Liver (tissue), 9 donors: Measurements from ENCODE around the gene S100Z. TPM values are rescaled to one million over a fixed set of nuclear protein-coding genes. Genes with fewer than 3 reads are reported as not detected.

ENCODE experiments used
- DNase-seq: peaks from one replicate; pipeline ENCODE4 v3.0.0-alpha.2; 2017; ENCODE audit warnings: low spot score
- H3K27ac ChIP-seq, 2 donors: one replicate each; pipeline ENCODE4 v1.7.0; 2013; ENCODE audit warnings: inconsistent platforms in 2 of 2, low read length in 2 of 2, control low read depth in 1 of 2, low read depth in 1 of 2, mild to moderate bottlenecking in 1 of 2
- H3K27me3 ChIP-seq, 4 donors: one replicate each; pipeline versions ENCODE4 v1.6.1 to v1.7.0; 2013; ENCODE audit warnings: low read length in 3 of 4, inconsistent platforms in 1 of 4, mild to moderate bottlenecking in 1 of 4, moderate library complexity in 1 of 4; ENCODE audit not compliant: control insufficient read depth in 4 of 4, insufficient read depth in 4 of 4
- H3K36me3 ChIP-seq, 4 donors: one replicate each; pipeline versions ENCODE4 v1.6.1 to v1.7.0; 2013; ENCODE audit warnings: low read length in 3 of 4, mild to moderate bottlenecking in 3 of 4, low read depth in 1 of 4, moderate library complexity in 1 of 4; ENCODE audit not compliant: control insufficient read depth in 4 of 4, insufficient read depth in 3 of 4
- H3K4me1 ChIP-seq, 4 donors: one replicate each; pipeline versions ENCODE4 v1.6.1 to v1.7.0; 2013; ENCODE audit warnings: low read length in 3 of 4, mild to moderate bottlenecking in 3 of 4, moderate library complexity in 1 of 4; ENCODE audit not compliant: control insufficient read depth in 4 of 4, insufficient read depth in 4 of 4
- H3K4me3 ChIP-seq, 3 donors: one replicate each; pipeline versions ENCODE4 v1.6.1 to v1.7.0; 2013; ENCODE audit warnings: low read length in 3 of 3, control low read depth in 1 of 3, low read depth in 1 of 3, mild to moderate bottlenecking in 1 of 3
- H3K9ac ChIP-seq, 2 donors: one replicate each; pipeline ENCODE4 v1.7.0; 2013; ENCODE audit warnings: low read length in 2 of 2, mild to moderate bottlenecking in 2 of 2, moderate library complexity in 2 of 2, control low read depth in 1 of 2, low read depth in 1 of 2
- H3K9me3 ChIP-seq, 4 donors: one replicate each; pipeline versions ENCODE4 v1.6.1 to v1.7.0; 2013; ENCODE audit warnings: low read length in 3 of 4; ENCODE audit not compliant: control insufficient read depth in 4 of 4
- EGR1 ChIP-seq, 2 donors: IDR thresholded peaks; 2 replicates each; pipeline ENCODE4 v1.6.1; 2016 to 2018; ENCODE audit warnings: antibody characterized with exemption in 2 of 2, low read depth in 2 of 2
- FOXA1 ChIP-seq: IDR thresholded peaks from 2 replicates; pipeline ENCODE4 v1.6.1; 2016; ENCODE audit warnings: antibody characterized with exemption
- HNF4A ChIP-seq, 2 donors: conservative IDR thresholded peaks; 2 replicates each; pipeline ENCODE4 v1.6.1; 2016; ENCODE audit warnings: antibody characterized with exemption in 2 of 2, mild to moderate bottlenecking in 2 of 2
- HNF4G ChIP-seq: IDR thresholded peaks from 2 replicates; pipeline ENCODE4 v1.6.1; 2016; ENCODE audit warnings: antibody characterized with exemption
- NR2F2 ChIP-seq: IDR thresholded peaks from 2 replicates; pipeline ENCODE4 v1.6.1; 2016; ENCODE audit warnings: antibody characterized with exemption
- RAD21 ChIP-seq, 2 donors: IDR thresholded peaks; 2 replicates each; pipeline ENCODE4 v1.6.1; 2016; ENCODE audit warnings: antibody characterized with exemption in 2 of 2, mild to moderate bottlenecking in 2 of 2
- RXRA ChIP-seq, 2 donors: IDR thresholded peaks; 2 replicates each; pipeline ENCODE4 v1.6.1; 2017 to 2018; ENCODE audit warnings: antibody characterized with exemption in 2 of 2, mild to moderate bottlenecking in 1 of 2
- TAF1 ChIP-seq: conservative IDR thresholded peaks from 2 replicates; pipeline ENCODE4 v1.6.1; 2016; ENCODE audit warnings: antibody characterized with exemption, mild to moderate bottlenecking
- YY1 ChIP-seq: IDR thresholded peaks from 2 replicates; pipeline ENCODE4 v1.6.1; 2016; ENCODE audit warnings: antibody characterized with exemption, mild to moderate bottlenecking
- WGBS: extraction: QIAGEN DNeasy Blood & Tissue Kit; methylation state at CpG from one replicate; pipeline ENCODE4 v1.1.7; 2013; 5-methylcytosine and 5-hydroxymethylcytosine counted together
- polyA plus RNA-seq, 2 donors: library from polyadenylated mRNA; stranded (reverse) in 1 of 2; unstranded in 1 of 2; fragments of 200-250 nt in 1 of 2; fragments of >200 nt in 1 of 2; fragmentation: Nextera tagmentation in 1 of 2; extraction: Ambion mirVana in 1 of 2; gene quantifications; one replicate each; pipeline versions ENCODE4 v1.2.1 to v1.2.3, GENCODE V29; 2013 to 2015
- total RNA-seq, 2 donors: library from RNA; depleted of rRNA; stranded (reverse); fragments of >200 nt; gene quantifications; one replicate each; pipeline ENCODE4 v1.2.3, GENCODE V29; 2014
- TF ChIP-seq, protein P1 (sequence below): IDR thresholded peaks from 2 replicates; pipeline ENCODE4 v1.6.1; 2016; ENCODE audit warnings: antibody characterized with exemption
- TF ChIP-seq, protein P2 (sequence below): fragments of 150-350 bp; IDR thresholded peaks from 2 replicates; pipeline ENCODE4 v1.5.1; 2017; ENCODE audit warnings: improper control_type of control experiment, low read depth, low read length; ENCODE audit not compliant: missing input control
- TF ChIP-seq, protein P3 (sequence below): IDR thresholded peaks from 2 replicates; pipeline ENCODE4 v1.6.1; 2016; ENCODE audit warnings: antibody characterized with exemption
- TF ChIP-seq, protein P4 (sequence below): IDR thresholded peaks from 2 replicates; pipeline ENCODE4 v1.6.1; 2016; ENCODE audit warnings: antibody characterized with exemption, mild to moderate bottlenecking
- donor health status: healthy.
- donor health status: healthy.
- donor health status: healthy.
- donor health status: healthy.
- donor health status: healthy.

S100Z gene
- total and polyA plus RNA-seq, 4 donors, result 0.05 to 0.33 (median 0.33) TPM; not detected in 1

DNA sequence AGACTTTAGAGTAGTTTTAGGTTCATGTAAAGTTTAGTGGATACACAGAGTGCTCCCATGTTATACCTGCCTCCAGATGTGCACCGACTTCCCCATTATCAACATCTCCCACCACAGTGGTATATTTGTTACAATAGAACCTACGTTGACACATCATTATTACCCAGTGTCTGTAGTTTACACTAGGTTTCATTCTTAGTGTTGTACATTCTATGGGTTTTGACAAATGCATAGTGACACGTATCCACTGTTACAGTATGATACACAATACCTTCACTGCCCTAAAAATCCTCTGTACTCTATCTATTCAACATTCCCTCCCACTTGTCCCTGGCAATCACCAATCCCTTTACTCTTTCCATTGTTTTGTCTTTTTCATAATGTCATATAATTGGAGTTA, 68.7 kb downstream of the S100Z start:
- TF ChIP-seq, protein P1, sequence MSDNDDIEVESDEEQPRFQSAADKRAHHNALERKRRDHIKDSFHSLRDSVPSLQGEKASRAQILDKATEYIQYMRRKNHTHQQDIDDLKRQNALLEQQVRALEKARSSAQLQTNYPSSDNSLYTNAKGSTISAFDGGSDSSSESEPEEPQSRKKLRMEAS, result no peak
- TF ChIP-seq RAD21 (IDR thresholded peaks at IDR 0.05) (no peak), HNF4G (no peak), TAF1 (no peak), NR2F2 (no peak)
- TF ChIP-seq, protein P2, sequence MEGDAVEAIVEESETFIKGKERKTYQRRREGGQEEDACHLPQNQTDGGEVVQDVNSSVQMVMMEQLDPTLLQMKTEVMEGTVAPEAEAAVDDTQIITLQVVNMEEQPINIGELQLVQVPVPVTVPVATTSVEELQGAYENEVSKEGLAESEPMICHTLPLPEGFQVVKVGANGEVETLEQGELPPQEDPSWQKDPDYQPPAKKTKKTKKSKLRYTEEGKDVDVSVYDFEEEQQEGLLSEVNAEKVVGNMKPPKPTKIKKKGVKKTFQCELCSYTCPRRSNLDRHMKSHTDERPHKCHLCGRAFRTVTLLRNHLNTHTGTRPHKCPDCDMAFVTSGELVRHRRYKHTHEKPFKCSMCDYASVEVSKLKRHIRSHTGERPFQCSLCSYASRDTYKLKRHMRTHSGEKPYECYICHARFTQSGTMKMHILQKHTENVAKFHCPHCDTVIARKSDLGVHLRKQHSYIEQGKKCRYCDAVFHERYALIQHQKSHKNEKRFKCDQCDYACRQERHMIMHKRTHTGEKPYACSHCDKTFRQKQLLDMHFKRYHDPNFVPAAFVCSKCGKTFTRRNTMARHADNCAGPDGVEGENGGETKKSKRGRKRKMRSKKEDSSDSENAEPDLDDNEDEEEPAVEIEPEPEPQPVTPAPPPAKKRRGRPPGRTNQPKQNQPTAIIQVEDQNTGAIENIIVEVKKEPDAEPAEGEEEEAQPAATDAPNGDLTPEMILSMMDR, result no peak
- 93% methylated on average over 3 of the region's 3 CpGs for WGBS
- H3K27ac ChIP-seq, result no peak overlapping the region
- no peak for DNase-seq
- no peaks in the 10 kb centered on the region for H3K36me3 ChIP-seq
- H3K9ac ChIP-seq, result no peak overlapping the region
- no peaks in the 10 kb centered on the region for H3K9me3 ChIP-seq
- peaks cover 0 to 3% (median 0%) of the 10 kb centered on the region in 4 donors for H3K4me1 ChIP-seq
- H3K4me3 ChIP-seq, result no peak overlapping the region
- H3K27me3 ChIP-seq, result no peaks in the 10 kb centered on the region

DNA sequence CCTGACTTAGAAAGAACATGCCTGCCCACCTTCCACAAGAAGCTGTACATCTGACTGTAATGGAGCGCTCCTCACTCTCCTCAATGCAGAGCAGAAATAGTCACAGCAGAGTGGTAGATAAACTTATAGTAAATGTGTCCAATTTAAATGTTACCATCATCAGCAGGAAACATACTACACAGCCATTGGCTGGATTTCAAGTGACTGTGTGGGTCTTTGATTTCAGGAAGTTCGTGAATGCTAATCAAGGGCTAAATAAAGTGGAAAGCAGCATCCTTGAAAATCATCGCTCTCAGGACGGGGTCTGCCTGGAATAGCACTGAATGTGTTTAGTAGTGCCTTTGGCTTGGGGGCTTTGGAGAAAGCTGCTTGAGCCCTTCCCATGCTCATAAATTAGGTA, 70.7 kb downstream of the S100Z start:
- no peak for DNase-seq
- H3K9ac ChIP-seq, result no peak overlapping the region

DNA sequence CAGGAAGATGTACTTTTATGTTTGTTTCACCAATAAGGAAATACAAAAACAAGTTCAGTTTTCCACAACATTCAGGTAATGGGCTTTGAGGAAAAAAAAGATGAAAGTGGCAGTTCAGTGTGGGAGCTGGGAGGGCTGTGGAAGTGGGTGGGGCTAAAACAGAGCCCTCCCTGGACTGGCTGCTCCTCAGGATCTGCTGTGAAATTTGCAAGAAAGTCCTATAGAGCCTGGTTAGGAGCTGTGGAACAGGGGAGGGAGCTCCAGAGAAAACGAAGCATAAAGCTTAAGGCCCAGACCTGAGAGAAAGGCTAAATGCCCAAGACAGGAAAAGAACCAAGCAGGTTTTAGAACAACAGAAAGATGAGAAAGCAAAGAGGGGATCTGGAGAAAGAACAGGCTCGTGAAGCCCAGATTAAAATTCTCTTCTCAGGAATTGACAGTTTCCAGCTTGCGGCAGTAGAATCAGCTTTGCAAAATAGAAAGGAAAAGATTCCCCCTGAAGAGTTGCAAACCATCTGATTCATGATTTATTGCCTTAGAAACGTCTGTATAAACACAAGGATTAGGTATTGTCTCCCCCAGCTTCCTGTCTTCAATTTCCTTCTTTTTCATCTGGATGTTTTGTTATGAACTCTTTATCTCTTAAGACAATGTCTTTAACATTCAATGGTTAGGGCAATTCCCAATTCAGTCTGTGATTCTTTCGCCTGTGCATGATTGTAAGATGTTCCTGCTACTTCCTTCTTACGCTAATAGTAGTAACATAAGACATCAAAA, 76.7 kb downstream of the S100Z start:
- Histone ChIP-seq H3K36me3 (no peaks in the 10 kb centered on the region), H3K4me3 (no peak overlapping the region), H3K27ac (peak overlapping the region in 1 of 2 donors; percentile 25), H3K9me3 (no peaks in the 10 kb centered on the region), H3K9ac (no peak overlapping the region), H3K4me1 (no peaks in the 10 kb centered on the region), H3K27me3 (peaks cover 0 to 1% (median 0%) of the 10 kb centered on the region in 4 donors)
- DNase-seq, result no peak
- WGBS, result 68% methylated on average over 6 of the region's 6 CpGs
- TF ChIP-seq HNF4G (no peak), RAD21 (IDR thresholded peaks at IDR 0.05) (no peak)
- TF ChIP-seq, protein P3, sequence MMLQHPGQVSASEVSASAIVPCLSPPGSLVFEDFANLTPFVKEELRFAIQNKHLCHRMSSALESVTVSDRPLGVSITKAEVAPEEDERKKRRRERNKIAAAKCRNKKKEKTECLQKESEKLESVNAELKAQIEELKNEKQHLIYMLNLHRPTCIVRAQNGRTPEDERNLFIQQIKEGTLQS, result no peak
- TF ChIP-seq, protein P4, sequence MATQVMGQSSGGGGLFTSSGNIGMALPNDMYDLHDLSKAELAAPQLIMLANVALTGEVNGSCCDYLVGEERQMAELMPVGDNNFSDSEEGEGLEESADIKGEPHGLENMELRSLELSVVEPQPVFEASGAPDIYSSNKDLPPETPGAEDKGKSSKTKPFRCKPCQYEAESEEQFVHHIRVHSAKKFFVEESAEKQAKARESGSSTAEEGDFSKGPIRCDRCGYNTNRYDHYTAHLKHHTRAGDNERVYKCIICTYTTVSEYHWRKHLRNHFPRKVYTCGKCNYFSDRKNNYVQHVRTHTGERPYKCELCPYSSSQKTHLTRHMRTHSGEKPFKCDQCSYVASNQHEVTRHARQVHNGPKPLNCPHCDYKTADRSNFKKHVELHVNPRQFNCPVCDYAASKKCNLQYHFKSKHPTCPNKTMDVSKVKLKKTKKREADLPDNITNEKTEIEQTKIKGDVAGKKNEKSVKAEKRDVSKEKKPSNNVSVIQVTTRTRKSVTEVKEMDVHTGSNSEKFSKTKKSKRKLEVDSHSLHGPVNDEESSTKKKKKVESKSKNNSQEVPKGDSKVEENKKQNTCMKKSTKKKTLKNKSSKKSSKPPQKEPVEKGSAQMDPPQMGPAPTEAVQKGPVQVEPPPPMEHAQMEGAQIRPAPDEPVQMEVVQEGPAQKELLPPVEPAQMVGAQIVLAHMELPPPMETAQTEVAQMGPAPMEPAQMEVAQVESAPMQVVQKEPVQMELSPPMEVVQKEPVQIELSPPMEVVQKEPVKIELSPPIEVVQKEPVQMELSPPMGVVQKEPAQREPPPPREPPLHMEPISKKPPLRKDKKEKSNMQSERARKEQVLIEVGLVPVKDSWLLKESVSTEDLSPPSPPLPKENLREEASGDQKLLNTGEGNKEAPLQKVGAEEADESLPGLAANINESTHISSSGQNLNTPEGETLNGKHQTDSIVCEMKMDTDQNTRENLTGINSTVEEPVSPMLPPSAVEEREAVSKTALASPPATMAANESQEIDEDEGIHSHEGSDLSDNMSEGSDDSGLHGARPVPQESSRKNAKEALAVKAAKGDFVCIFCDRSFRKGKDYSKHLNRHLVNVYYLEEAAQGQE, result no peak

More for the DNA sequence above, 70.7 kb downstream of the S100Z start:
- Histone ChIP-seq H3K27me3 (no peaks in the 10 kb centered on the region), H3K9me3 (no peaks in the 10 kb centered on the region), H3K4me3 (no peak overlapping the region), H3K27ac (no peak overlapping the region), H3K36me3 (no peaks in the 10 kb centered on the region), H3K4me1 (no peaks in the 10 kb centered on the region)
- 75% methylated on average over 4 of the region's 4 CpGs for WGBS
- TF ChIP-seq EGR1 (IDR thresholded peaks at IDR 0.05; ENCODE audit: low read depth in 2 of 2) (no peak), HNF4G (no peak), HNF4A (conservative IDR thresholded peaks at IDR 0.05) (no peak), RXRA (IDR thresholded peaks at IDR 0.05) (no peak), YY1 (no peak), TAF1 (no peak), FOXA1 (no peak)
- TF ChIP-seq, protein P1, result no peak
- TF ChIP-seq, protein P2, result no peak
